Skeletal muscle satellite cell (primary cell): ENCODE data around the gene MIEF2.

ENCODE experiments used
- H3K27me3 ChIP-seq: 2 replicates; pipeline ENCODE4 v1.7.0; 2013; ENCODE audit warnings: low read length; ENCODE audit not compliant: control insufficient read depth, insufficient read depth
- H3K36me3 ChIP-seq: 2 replicates; pipeline ENCODE4 v1.7.0; 2013; ENCODE audit warnings: mild to moderate bottlenecking, control low read depth, low read length; ENCODE audit not compliant: insufficient read depth
- H3K4me1 ChIP-seq: 2 replicates; pipeline ENCODE4 v1.7.0; 2013; ENCODE audit warnings: low read length; ENCODE audit not compliant: control insufficient read depth, insufficient read depth
- H3K4me2 ChIP-seq: 2 replicates; pipeline ENCODE4 v1.7.0; 2013; ENCODE audit warnings: mild to moderate bottlenecking, low read length
- H3K4me3 ChIP-seq: 2 replicates; pipeline ENCODE4 v1.7.0; 2013; ENCODE audit warnings: low read length
- H3K9ac ChIP-seq: 2 replicates; pipeline ENCODE4 v1.7.0; 2013; ENCODE audit warnings: mild to moderate bottlenecking, low read depth, low read length, moderate library complexity
- H3K9me3 ChIP-seq: replicated peaks from 2 replicates; pipeline ENCODE4 v1.7.0; 2013; ENCODE audit warnings: mild to moderate bottlenecking, control low read depth, low read length

Gene MIEF2

GRCh38 chr17:18238299-18238698 is 22.2 kb upstream of the MIEF2 start:
- peaks cover 51% of the 10 kb centered on the region for H3K36me3 ChIP-seq
- peaks cover 18% of the 10 kb centered on the region for H3K4me1 ChIP-seq
- no peak overlapping the region for H3K9ac ChIP-seq
- no peak overlapping the region for H3K4me3 ChIP-seq
- H3K4me2 ChIP-seq = no peak overlapping the region
- H3K27me3 ChIP-seq = no peaks in the 10 kb centered on the region
- H3K9me3 ChIP-seq = no peaks in the 10 kb centered on the region

GRCh38 chr17:18240449-18240848 is 20.0 kb upstream of the MIEF2 start:
- H3K4me2 ChIP-seq = no peak overlapping the region
- peaks cover 11% of the 10 kb centered on the region for H3K4me1 ChIP-seq
- no peak overlapping the region for H3K9ac ChIP-seq
- no peak overlapping the region for H3K4me3 ChIP-seq
- peaks cover 46% of the 10 kb centered on the region for H3K36me3 ChIP-seq
- H3K9me3 ChIP-seq = no peaks in the 10 kb centered on the region
- H3K27me3 ChIP-seq = no peaks in the 10 kb centered on the region

- peaks cover 2% of the 10 kb centered on the region for H3K4me1 ChIP-seq
- no peak overlapping the region for H3K4me3 ChIP-seq
- peaks cover 55% of the 10 kb centered on the region for H3K36me3 ChIP-seq
- H3K27me3 ChIP-seq = no peaks in the 10 kb centered on the region
- no peak overlapping the region for H3K4me2 ChIP-seq
- H3K9me3 ChIP-seq = no peaks in the 10 kb centered on the region
- H3K9ac ChIP-seq = no peak overlapping the region
Measured at GRCh38 chr17:18241229-18241871, 19.1 kb upstream of the MIEF2 start.

GRCh38 chr17:18245038-18245776 is 15.3 kb upstream of the MIEF2 start:
- Histone ChIP-seq H3K27me3 (no peaks in the 10 kb centered on the region), H3K4me1 (no peaks in the 10 kb centered on the region), H3K9me3 (no peaks in the 10 kb centered on the region), H3K4me3 (no peak overlapping the region), H3K9ac (no peak overlapping the region), H3K36me3 (peaks cover 64% of the 10 kb centered on the region), H3K4me2 (no peak overlapping the region)

GRCh38 chr17:18246109-18246725 is 14.2 kb upstream of the MIEF2 start:
- Histone ChIP-seq H3K36me3 (peaks cover 74% of the 10 kb centered on the region), H3K27me3 (no peaks in the 10 kb centered on the region), H3K4me1 (no peaks in the 10 kb centered on the region), H3K4me2 (no peak overlapping the region), H3K9ac (no peak overlapping the region), H3K9me3 (no peaks in the 10 kb centered on the region), H3K4me3 (no peak overlapping the region)

- Histone ChIP-seq H3K27me3 (no peaks in the 10 kb centered on the region), H3K4me1 (no peaks in the 10 kb centered on the region), H3K36me3 (peaks cover 78% of the 10 kb centered on the region), H3K4me2 (no peak overlapping the region), H3K4me3 (no peak overlapping the region), H3K9me3 (no peaks in the 10 kb centered on the region), H3K9ac (no peak overlapping the region)
Measured at GRCh38 chr17:18246880-18247612, 13.4 kb upstream of the MIEF2 start.

- Histone ChIP-seq H3K9me3 (no peaks in the 10 kb centered on the region), H3K36me3 (peaks cover 81% of the 10 kb centered on the region), H3K4me2 (no peak overlapping the region), H3K4me3 (no peak overlapping the region), H3K4me1 (no peaks in the 10 kb centered on the region), H3K9ac (no peak overlapping the region), H3K27me3 (no peaks in the 10 kb centered on the region)
Measured at GRCh38 chr17:18247613-18248001, 12.9 kb upstream of the MIEF2 start.

- Histone ChIP-seq H3K4me3 (no peak overlapping the region), H3K9me3 (no peaks in the 10 kb centered on the region), H3K4me2 (no peak overlapping the region), H3K9ac (no peak overlapping the region), H3K36me3 (peaks cover 88% of the 10 kb centered on the region), H3K4me1 (no peaks in the 10 kb centered on the region), H3K27me3 (no peaks in the 10 kb centered on the region)
Measured at GRCh38 chr17:18248300-18248731, 12.1 kb upstream of the MIEF2 start.

GRCh38 chr17:18248811-18249210 is 11.7 kb upstream of the MIEF2 start:
- no peak overlapping the region for H3K9ac ChIP-seq
- no peak overlapping the region for H3K4me2 ChIP-seq
- no peaks in the 10 kb centered on the region for H3K4me1 ChIP-seq
- H3K9me3 ChIP-seq = no peaks in the 10 kb centered on the region
- H3K4me3 ChIP-seq = no peak overlapping the region
- no peaks in the 10 kb centered on the region for H3K27me3 ChIP-seq
- H3K36me3 ChIP-seq = peaks cover 88% of the 10 kb centered on the region

- Histone ChIP-seq H3K4me1 (no peaks in the 10 kb centered on the region), H3K27me3 (no peaks in the 10 kb centered on the region), H3K4me2 (no peak overlapping the region), H3K4me3 (no peak overlapping the region), H3K9ac (no peak overlapping the region), H3K36me3 (peaks cover 95% of the 10 kb centered on the region), H3K9me3 (no peaks in the 10 kb centered on the region)
Measured at GRCh38 chr17:18250259-18250658, 10.2 kb upstream of the MIEF2 start.

- no peaks in the 10 kb centered on the region for H3K9me3 ChIP-seq
- H3K9ac ChIP-seq = no peak overlapping the region
- H3K4me2 ChIP-seq = no peak overlapping the region
- H3K4me3 ChIP-seq = no peak overlapping the region
- H3K27me3 ChIP-seq = no peaks in the 10 kb centered on the region
- H3K4me1 ChIP-seq = no peaks in the 10 kb centered on the region
- peaks cover 95% of the 10 kb centered on the region for H3K36me3 ChIP-seq
Measured at GRCh38 chr17:18250708-18251107, 9.8 kb upstream of the MIEF2 start.
